ENCODE results near the gene DSCAM. TPM values are rescaled to one million over a fixed set of nuclear protein-coding genes. Genes with fewer than 3 reads are reported as not detected.

Gene DSCAM
- total RNA-seq, 4 donors from 2014 or later: 0.19 TPM; not detected in 3

DNA sequence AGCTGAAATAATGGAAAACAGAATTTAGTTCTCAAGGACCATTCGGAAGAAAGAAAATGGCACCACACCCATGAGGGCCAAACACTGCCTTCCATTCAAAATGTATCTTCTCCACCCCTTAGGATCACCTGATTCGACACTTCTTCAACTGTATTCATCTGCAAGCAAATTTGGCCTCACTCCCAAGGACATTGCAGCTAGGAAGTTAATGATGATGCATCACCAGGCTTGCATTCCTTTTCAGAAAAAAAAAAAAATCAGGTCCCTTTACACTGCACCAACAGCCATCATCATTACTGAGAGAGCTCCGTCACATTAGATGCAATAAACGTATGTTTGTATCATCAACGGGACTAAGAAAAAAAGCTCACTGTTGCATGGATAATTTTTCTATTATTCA, 611.4 kb downstream of the DSCAM start:
- H3K9me3 ChIP-seq: no peaks in the 10 kb centered on the region
- TF ChIP-seq, protein P1, sequence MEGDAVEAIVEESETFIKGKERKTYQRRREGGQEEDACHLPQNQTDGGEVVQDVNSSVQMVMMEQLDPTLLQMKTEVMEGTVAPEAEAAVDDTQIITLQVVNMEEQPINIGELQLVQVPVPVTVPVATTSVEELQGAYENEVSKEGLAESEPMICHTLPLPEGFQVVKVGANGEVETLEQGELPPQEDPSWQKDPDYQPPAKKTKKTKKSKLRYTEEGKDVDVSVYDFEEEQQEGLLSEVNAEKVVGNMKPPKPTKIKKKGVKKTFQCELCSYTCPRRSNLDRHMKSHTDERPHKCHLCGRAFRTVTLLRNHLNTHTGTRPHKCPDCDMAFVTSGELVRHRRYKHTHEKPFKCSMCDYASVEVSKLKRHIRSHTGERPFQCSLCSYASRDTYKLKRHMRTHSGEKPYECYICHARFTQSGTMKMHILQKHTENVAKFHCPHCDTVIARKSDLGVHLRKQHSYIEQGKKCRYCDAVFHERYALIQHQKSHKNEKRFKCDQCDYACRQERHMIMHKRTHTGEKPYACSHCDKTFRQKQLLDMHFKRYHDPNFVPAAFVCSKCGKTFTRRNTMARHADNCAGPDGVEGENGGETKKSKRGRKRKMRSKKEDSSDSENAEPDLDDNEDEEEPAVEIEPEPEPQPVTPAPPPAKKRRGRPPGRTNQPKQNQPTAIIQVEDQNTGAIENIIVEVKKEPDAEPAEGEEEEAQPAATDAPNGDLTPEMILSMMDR (IDR thresholded peaks at IDR 0.05): no peak
- H3K36me3 ChIP-seq: no peaks in the 10 kb centered on the region
- no peak overlapping the region for H3K4me3 ChIP-seq
- no peaks in the 10 kb centered on the region for H3K27me3 ChIP-seq
- no peaks in the 10 kb centered on the region for H3K4me1 ChIP-seq
- no peak for DNase-seq
- no peak overlapping the region for H3K27ac ChIP-seq

DNA sequence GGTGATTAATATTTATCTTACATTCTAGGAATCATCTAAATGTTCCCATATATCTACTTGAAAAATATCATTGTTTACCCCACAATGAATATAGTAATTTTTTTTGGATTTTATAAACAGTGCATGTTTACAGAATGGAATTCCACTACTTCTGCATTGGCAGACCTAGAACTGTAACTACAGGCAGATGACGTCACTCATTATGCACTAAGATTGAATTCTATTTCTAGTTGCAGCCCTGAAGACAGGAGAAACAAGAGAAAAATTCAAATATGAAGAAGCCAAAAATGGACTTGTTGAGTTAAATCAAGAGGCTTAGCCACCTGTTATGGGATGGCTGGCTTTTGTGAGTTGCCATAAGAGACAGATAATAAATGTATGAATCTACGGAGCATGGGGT, 615.0 kb downstream of the DSCAM start:
- Histone ChIP-seq H3K4me3 (no peak overlapping the region), H3K4me1 (no peaks in the 10 kb centered on the region), H3K9me3 (no peaks in the 10 kb centered on the region), H3K27ac (no peak overlapping the region), H3K27me3 (no peaks in the 10 kb centered on the region), H3K36me3 (no peaks in the 10 kb centered on the region)
- TF ChIP-seq, protein P1 (IDR thresholded peaks at IDR 0.05): no peak
- TF ChIP-seq POLR2A (IDR thresholded peaks at IDR 0.05): no peak
- no peak for DNase-seq

DNA sequence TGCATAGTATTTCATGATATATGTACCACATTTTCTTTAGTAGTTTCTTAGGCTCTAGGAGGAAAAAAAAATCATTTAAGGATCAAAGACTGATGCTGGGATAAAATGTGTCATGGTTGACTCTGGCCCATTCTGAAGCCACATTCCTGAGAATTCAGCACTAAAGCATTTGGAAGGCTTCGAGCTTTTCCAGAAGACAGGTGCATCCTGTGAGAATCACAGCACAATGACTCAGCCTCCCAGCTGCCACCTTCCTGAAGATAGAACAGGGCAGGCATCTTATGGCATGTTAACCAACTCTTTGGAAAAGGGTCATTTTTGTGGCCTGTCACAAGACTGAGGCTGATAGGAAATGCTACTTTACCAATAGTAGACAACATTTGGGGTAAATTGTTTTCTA, 619.9 kb downstream of the DSCAM start:
- Histone ChIP-seq H3K4me1 (no peaks in the 10 kb centered on the region), H3K9me3 (no peaks in the 10 kb centered on the region), H3K27ac (no peak overlapping the region), H3K36me3 (no peaks in the 10 kb centered on the region), H3K27me3 (no peaks in the 10 kb centered on the region), H3K4me3 (no peak overlapping the region)
- DNase-seq: no peak
- TF ChIP-seq POLR2A (IDR thresholded peaks at IDR 0.05): no peak
- TF ChIP-seq, protein P1 (IDR thresholded peaks at IDR 0.05): no peak

DNA sequence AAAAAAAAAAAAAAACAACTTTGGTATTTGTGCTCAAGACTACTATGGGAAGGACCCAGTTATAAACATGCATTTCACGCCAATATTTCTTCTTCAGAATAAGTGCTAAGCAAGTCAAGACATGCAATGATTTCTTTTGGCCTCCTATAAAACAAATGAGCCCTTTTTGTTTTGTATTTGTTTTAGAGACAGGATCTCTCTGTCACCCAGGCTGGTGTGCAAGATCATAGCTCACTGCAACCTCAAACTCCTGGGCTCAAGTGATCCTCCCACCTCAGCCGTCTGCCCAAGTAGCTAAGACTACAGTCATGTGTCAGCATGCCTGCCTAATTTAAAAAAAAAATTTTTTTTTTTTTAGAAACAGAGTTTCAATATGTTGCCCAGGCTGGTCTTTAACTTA, 631.0 kb downstream of the DSCAM start:
- no peaks in the 10 kb centered on the region for H3K4me1 ChIP-seq

DNA sequence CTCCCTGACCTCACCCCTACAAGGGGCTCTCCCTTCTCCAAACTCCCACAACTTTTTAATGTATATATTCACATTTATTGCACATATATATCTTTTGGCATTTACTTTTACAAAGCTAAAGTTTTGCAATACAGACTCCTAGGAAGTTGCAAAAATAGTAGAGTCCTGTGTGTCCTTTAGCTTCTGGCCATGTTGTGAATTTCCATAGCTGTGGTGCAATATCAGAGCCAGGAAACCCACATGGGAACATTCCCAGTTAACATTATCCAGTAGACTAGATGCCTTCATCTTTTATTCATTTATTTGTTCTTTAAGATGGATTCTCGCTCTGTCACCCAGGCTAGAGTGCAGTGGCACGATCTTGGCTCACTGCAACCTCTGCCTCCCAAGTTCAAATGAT, 636.7 kb downstream of the DSCAM start:
- DNase-seq: no peak
- Histone ChIP-seq H3K9me3 (no peaks in the 10 kb centered on the region), H3K27ac (no peak overlapping the region), H3K4me1 (no peaks in the 10 kb centered on the region), H3K36me3 (no peaks in the 10 kb centered on the region), H3K27me3 (no peaks in the 10 kb centered on the region), H3K4me3 (no peak overlapping the region)
- TF ChIP-seq, protein P1 (IDR thresholded peaks at IDR 0.05): no peak
- no peak for TF ChIP-seq POLR2A (IDR thresholded peaks at IDR 0.05)

More for the DNA sequence above, 631.0 kb downstream of the DSCAM start:
- TF ChIP-seq, protein P1 (IDR thresholded peaks at IDR 0.05): no peak
- no peak for TF ChIP-seq POLR2A (IDR thresholded peaks at IDR 0.05)
- no peak for DNase-seq
- H3K36me3 ChIP-seq: no peaks in the 10 kb centered on the region
- H3K27ac ChIP-seq: no peak overlapping the region
- no peaks in the 10 kb centered on the region for H3K9me3 ChIP-seq
- no peak overlapping the region for H3K4me3 ChIP-seq
- H3K27me3 ChIP-seq: no peaks in the 10 kb centered on the region

DNA sequence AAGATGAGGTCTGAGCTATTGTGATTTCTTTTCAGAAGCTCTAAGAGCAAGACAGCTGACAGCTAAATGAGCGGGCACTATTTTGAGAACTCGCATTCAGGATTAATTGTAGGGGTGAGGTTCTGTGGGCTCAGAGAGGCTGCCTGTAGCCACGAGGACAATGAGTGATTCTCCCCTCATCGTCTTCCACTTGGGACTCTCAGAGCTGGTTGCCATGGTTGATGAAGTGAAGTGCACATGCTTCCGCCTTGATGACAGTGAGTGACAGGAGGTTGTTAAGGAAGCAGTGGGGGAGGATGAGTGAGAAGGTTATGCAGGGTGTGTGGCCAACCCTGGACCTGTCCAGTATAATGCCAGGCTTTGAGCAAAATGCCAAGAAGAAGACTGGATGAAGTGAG, 638.0 kb downstream of the DSCAM start:
- TF ChIP-seq, protein P1 (IDR thresholded peaks at IDR 0.05): no peak
- no peak for TF ChIP-seq POLR2A (IDR thresholded peaks at IDR 0.05)
- Histone ChIP-seq H3K27me3 (no peaks in the 10 kb centered on the region), H3K36me3 (no peaks in the 10 kb centered on the region), H3K4me1 (no peaks in the 10 kb centered on the region), H3K4me3 (no peak overlapping the region), H3K9me3 (no peaks in the 10 kb centered on the region), H3K27ac (no peak overlapping the region)
- DNase-seq: no peak

Measured in Peyer's patch (tissue), 4 donors.